Caki2 (cell line): Measurements from ENCODE around the gene ZNF853. TPM values are rescaled to one million over a fixed set of nuclear protein-coding genes. Genes with fewer than 3 reads are reported as not detected.

Experiments used
- DNase-seq: peaks from one replicate; pipeline ENCODE4 v3.0.0-alpha.2; 2015; ENCODE audit warnings: low read depth
- in situ Hi-C: cut with HindIII; loops from 2 replicates; pipeline ENCODE4 v1.10.0; 2016; ENCODE audit warnings: low sequenced_read_pairs, low pct_unique_long_range_greater_than_20kb, mixed read lengths
- total RNA-seq: library from RNA; depleted of rRNA; stranded (reverse); fragments of >200 nt; shearing (Covaris generic); gene quantifications from 2 replicates; pipeline ENCODE4 v1.2.3, GENCODE V29; 2014; ENCODE audit warnings: low replicate concordance

ZNF853 gene
- total RNA-seq, 1 experiment from 2014 or later, result not detected

GRCh38 chr7:6590645-6591110 is 24.7 kb upstream of the ZNF853 start:
- in situ Hi-C loops, result no loop called here
- no peak for DNase-seq

- no peak for DNase-seq
- in situ Hi-C loops, result no loop called here
Observed at GRCh38 chr7:6600093-6600492, 15.3 kb upstream of the ZNF853 start.

- in situ Hi-C loops, result no loop called here
Observed at GRCh38 chr7:6604458-6604857, 11.0 kb upstream of the ZNF853 start.

DNA sequence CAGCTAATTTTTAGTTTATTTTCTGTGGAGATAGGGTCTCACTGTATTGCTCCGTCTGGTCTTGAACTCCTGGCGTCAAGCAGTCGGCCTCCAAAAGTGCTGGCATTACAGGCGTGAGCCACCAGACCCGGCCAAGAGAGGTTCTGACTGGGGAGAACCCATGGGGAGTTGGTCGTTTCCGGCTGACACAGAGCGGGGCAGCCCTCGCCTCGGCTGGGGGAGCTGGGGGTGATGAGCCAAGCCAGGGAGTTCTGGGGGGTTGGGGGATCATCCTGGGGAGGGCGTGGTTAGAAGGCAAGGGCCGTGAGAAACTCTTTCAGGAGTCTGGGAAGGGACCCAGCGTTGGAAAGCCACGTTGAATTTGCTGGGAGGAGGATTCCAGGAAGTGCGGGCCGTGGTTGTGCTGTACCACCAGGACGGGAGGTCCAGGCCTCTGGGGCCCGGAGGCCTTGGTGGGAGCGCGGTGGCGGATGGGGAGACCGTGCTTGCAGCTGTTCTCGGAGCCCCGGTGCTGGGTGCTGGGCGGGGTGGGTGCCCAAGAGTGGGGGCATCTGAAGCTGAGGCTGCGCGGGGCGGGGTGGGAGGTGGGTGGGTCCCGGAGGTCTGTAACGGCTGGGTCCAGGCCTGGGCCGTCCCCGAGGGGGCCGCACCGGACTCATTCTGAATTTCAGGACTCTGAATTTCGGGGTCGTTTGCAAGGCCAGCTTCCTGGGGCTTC is 8.4 kb upstream of the ZNF853 start:
- in situ Hi-C loops, result no loop called here
- no peak for DNase-seq

More at GRCh38 chr7:6604458-6604857, 11.0 kb upstream of the ZNF853 start:
- DNase-seq, result no peak

DNA sequence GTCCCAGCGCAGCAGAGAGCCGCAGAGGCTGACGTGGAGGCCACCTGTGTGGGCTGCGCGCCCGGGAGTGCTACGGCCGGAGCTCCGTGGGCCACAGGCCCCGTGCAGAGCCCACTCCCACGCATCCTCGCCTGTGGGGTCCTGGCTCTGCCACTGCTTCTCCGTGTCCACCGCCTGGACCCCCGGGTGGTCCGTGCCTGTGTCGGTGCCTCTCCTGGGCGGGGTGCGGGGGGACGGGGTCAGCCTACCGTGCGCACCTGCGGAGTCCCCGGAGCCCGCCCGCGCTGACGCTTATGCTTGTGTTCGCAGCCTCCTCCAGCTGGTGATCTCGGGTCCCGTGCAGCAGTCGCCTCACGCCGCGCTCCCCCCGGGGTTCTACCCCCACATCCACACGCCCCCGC is 7.8 kb upstream of the ZNF853 start:
- no peak for DNase-seq
- in situ Hi-C loops, result no loop called here

DNA sequence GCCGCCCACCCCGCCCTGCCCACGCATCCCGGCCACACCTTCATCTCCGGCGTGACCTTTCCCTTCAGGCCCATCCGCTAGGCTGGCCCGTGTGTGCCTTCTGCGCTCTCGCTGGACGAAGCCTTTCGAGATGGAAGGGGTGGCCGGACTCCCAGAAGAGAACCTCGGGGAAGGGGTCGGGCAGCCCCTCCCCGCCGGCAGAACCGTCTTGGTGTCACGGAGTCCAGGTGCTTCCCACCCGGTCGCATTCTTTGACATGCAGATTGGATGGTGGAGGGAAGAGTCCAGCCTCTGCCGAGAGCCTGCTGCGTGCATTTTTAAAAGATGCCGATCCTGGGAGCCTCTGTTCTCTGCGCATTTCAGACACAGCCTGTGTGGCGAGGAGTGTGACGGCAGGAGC is 7.3 kb upstream of the ZNF853 start:
- no peak for DNase-seq
- in situ Hi-C loops, result no loop called here

DNA sequence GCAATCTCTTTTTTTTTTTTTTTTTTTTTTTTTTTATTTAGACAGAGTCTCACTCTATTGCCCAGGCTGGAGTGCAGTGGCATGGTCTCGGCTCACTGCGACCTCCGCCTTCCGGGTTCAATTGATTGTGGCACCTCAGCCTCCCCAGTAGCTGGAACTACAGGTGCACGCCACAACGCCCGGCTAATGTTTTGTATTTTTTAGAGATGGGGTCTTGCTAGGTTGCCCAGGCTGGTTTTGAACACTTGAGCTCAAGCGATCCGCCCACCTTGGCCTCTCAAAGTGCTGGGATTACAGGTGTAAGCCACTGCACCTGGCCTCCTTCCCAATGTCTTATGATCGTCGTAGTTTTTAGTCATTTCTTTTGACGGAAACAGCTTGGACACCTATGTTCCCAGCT is 6.6 kb upstream of the ZNF853 start:
- no peak for DNase-seq
- in situ Hi-C loops, result no loop called here

- in situ Hi-C loops, result no loop called here
- DNase-seq, result no peak
Observed at GRCh38 chr7:6612819-6613218, 2.6 kb upstream of the ZNF853 start.

DNA sequence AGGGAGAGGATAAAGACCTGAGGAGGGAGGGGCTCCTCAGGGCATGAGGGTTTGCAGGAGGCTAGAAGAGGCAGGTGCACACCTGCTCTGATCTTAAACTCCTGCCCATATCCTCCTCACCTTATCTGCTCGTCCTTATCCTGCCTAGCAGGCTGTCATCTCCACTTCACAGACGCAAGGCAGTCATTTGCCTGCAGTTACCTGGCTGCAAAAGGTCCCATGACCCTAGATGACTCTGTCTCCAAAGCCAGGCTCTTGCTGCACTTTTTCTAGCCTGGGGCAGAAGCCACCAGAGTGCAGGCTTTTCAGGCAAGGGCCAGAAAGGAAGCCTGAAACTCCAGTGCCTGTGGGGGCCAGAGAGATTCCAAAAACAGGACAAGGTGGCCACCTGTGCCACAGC is 1.7 kb upstream of the ZNF853 start:
- no peak for DNase-seq
- in situ Hi-C loops, result no loop called here

GRCh38 chr7:6615723-6616555 is 529 bp downstream of the ZNF853 start:
- in situ Hi-C loops, result no loop called here
- no peak for DNase-seq

GRCh38 chr7:6616854-6617643 is 1.6 kb downstream of the ZNF853 start:
- no peak for DNase-seq
- in situ Hi-C loops, result no loop called here

DNA sequence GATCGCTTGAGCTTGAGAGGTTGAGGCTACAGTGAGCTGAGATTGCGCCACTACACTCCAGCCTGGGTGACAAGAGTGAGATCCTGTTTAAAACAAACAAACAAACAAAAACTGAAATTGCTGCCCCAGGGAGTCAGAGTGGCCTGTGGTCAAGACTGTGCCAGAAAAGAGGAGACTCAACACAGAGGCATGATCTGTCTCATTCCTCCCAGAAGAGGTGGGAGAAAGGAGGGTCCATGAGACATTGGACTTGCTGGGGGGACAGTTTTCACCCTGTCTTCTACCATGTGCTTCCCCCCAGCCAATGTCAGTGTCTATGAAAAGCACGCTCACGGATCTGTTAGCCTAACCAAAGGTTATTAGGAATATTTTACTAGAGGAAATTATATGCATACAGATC is 3.2 kb downstream of the ZNF853 start:
- no peak for DNase-seq
- in situ Hi-C loops, result no loop called here

GRCh38 chr7:6619961-6620360 is 4.6 kb downstream of the ZNF853 start:
- no peak for DNase-seq
- in situ Hi-C loops, result no loop called here

DNA sequence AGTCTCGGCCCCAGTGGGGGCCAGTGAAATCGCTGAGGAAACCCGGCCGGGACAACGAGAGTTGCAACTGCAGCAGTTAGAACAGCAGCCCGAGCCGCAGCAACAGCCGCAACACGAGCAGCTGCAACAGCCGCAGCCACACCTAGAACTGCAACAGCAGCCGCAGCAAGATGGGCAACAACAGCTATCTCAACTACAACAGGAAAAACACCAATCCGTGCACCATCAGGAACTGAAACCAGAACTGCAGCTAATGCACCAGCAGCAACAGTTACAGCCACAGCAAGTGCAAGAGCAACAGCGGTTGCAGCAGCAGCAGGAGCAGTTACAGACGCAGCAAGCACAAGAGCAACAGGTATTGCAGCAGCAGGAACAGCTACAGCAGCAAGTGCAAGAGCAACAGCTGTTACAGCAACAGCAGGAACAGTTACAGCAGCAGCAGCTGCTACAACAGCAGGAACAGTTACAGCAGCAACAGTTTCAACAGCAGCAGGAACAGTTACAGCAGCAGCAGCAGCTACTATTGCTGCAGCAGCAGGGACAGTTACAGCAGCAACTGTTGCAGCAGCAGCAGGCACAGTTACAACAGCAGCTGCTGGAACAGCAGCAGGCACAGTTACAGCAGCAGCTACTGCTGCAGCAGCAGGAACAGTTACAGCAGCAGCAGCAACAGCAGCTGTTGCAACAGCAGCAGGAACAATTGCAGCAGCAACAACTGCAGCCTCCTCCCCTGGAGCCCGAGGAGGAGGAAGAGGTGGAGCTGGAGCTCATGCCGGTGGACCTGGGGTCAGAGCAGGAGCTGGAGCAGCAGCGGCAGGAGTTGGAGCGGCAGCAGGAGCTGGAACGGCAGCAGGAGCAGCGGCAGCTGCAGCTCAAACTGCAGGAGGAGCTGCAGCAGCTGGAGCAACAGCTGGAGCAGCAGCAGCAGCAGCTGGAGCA is 6.1 kb downstream of the ZNF853 start:
- in situ Hi-C loops, result no loop called here

GRCh38 chr7:6622134-6622710 is 6.8 kb downstream of the ZNF853 start:
- no peak for DNase-seq
- in situ Hi-C loops, result no loop called here

More for the DNA sequence above, 6.1 kb downstream of the ZNF853 start:
- DNase-seq, result no peak

DNA sequence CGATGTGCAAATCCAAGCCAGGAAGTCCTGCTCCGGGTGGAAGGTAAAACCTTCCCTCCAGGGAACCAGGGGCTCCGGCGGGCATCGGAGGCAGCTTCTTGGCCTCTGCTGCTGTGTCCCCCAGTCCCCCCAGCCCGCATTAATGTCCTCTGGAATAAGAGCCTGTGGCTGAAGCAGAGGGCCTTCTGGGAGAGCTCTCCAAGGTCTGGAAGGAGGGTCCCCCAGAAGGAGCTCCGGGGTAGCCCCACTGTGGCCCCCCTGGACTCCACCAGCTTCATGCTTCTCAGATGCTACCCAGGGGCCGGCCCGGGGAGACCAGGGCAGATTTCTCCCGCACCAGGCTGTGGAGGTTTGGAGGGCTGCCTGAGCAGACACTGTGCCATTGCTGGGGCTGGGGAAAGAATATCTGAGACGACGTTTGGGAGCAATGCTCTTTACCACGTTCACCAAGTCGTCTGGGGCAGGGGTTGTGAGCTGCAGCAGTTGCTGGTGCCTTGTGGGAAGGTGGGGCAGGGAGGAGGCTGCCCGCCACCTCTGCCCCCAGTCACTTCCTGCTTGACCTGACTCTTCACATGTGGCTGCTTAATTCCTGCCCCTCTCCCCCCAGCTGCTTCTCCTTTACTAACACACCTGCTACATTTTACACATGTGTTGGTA is 8.3 kb downstream of the ZNF853 start:
- DNase-seq, result no peak
- in situ Hi-C loops, result no loop called here

DNA sequence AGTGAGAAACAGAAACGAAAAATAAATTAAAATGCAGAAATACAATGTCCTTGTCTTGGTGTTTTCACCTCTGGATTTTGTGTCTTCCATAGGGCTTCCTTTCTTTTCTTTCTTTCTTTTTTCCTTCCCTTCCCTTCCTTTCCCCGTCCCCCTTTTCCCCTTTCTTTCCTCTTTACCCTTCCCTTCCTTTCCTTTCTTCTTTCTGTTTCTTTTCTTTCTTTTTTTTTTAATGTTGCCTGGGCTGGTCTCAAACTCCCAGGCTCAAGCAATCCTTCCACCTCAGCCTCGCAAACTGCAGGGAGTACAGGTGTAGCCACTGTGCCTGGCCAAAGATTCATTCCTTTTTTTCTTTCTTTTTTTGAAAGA is 8.8 kb downstream of the ZNF853 start:
- no peak for DNase-seq
- in situ Hi-C loops, result no loop called here
